Gastroesophageal sphincter (tissue), 3 donors: ENCODE data around the gene ADGRG6.

Experiments
- POLR2A ChIP-seq, 2 donors: fragments of 450-650 bp; IDR thresholded peaks; one replicate each; pipeline ENCODE4 v1.6.1; 2017; ENCODE audit warnings: antibody characterized with exemption in 2 of 2, mild to moderate bottlenecking in 2 of 2, moderate library complexity in 1 of 2
- TF ChIP-seq, protein P1 (sequence below), 4 experiments: fragments of 200-600 bp in 2 of 4; fragments of 450-650 bp in 2 of 4; sonication (generic) in 1 of 4; IDR thresholded peaks; one replicate each; pipeline ENCODE4 v1.5.1; 2017 to 2019; ENCODE audit warnings: antibody characterized with exemption in 4 of 4, mild to moderate bottlenecking in 2 of 4, moderate library complexity in 2 of 4

- TF ChIP-seq, protein P1, sequence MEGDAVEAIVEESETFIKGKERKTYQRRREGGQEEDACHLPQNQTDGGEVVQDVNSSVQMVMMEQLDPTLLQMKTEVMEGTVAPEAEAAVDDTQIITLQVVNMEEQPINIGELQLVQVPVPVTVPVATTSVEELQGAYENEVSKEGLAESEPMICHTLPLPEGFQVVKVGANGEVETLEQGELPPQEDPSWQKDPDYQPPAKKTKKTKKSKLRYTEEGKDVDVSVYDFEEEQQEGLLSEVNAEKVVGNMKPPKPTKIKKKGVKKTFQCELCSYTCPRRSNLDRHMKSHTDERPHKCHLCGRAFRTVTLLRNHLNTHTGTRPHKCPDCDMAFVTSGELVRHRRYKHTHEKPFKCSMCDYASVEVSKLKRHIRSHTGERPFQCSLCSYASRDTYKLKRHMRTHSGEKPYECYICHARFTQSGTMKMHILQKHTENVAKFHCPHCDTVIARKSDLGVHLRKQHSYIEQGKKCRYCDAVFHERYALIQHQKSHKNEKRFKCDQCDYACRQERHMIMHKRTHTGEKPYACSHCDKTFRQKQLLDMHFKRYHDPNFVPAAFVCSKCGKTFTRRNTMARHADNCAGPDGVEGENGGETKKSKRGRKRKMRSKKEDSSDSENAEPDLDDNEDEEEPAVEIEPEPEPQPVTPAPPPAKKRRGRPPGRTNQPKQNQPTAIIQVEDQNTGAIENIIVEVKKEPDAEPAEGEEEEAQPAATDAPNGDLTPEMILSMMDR (IDR thresholded peaks at IDR 0.05) = no peak
- TF ChIP-seq POLR2A (IDR thresholded peaks at IDR 0.05) = no peak
Measured at GRCh38 chr6:142359271-142359960, 57.6 kb downstream of the ADGRG6 start.
